ENCODE data around the gene SUN1. TPM values are rescaled to one million over a fixed set of nuclear protein-coding genes. Genes with fewer than 3 reads are reported as not detected.

SUN1 gene
- polyA plus RNA-seq, 3 donors = 122 to 172 (median 168) TPM

DNA sequence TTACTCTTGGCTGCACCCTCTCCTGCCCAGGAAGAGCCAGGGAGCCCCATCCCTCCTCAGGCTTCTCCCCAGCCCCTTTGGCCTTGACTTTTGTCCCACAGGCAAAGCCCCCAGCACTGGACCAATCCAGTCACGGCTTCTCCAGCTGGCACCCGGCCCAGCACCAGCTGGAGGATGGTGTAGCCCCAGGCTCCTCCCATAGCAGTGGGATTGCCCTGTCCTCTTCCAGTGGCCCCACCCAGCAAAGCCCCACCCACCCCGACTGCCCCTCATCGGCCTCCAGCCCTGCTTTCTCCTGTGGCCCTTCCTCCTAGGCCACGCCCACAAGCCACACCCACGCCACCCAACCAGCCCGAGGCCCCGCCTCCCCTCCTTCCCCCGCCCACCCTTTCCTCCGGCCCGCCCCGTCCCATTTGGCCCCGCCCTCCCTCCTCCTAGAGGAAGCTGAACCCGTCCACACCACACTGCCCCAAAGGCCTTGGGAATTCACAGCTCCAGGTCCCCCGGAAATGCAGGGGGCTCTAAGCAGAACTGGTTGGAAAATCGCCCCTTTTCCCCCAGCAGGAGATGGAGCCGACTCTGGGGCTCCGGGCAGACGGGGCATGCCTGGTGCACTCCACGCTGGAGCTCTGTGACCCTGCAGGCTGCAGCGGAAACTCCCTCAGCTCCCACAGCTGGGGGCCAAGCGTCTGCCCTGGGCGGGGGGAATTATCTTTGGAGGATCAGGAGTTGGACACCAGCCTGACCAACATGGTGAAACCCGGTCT, 69.3 kb downstream of the SUN1 start:
- DNase-seq = peak; percentile 52

DNA sequence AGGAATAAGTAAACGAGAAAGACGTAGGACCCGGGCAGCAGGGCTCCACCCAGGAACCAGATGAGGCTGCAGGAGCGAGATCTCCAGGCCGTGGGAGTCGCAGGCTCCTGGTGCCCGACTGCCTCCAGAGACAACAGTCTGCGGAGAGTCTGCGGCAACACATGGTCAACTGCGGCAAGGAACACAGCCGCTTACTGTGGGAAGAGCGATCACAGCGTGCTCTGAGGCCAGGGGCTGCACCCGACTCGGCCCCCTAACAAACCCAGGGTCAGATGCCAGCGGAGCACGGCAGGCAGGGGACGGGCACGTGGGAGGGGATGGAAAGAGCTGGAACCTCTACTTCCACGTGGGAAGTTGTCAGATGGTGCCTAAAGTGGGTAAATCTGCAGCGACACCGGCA, 70.7 kb downstream of the SUN1 start:
- DNase-seq = no peak

- DNase-seq = no peak
Observed at GRCh38 chr7:903921-904755, 71.9 kb downstream of the SUN1 start.

GRCh38 chr7:904847-905246, 72.6 kb downstream of the SUN1 start:
- DNase-seq = no peak

GRCh38 chr7:906776-907157, 74.5 kb downstream of the SUN1 start:
- DNase-seq = no peak

- DNase-seq = no peak
Observed at GRCh38 chr7:907158-907980, 75.1 kb downstream of the SUN1 start.

DNA sequence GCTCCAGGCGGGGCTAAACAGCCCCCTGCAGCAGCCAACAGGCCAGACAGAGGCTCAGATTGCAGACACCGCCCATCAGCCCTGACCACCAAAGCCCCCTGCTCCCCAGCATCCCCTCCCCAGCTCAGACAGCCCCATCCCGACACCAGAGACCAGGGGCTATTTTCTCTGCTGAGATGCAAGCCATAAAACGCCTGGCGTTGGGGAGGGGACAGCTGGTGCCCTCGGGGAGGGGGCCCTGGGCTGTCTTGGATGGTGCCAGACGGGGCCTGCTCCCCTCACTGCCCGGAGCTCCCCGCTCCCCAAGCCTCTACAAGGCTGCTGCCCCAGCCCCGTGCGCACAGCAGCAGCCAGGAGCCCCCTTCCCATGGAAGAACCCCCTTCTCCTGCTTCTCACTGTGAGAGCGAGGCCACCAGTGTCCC, 75.9 kb downstream of the SUN1 start:
- no peak for DNase-seq

GRCh38 chr7:908591-909357, 76.5 kb downstream of the SUN1 start:
- peak; percentile 45 for DNase-seq

- DNase-seq = no peak
Observed at GRCh38 chr7:909358-910329, 77.4 kb downstream of the SUN1 start.

DNA sequence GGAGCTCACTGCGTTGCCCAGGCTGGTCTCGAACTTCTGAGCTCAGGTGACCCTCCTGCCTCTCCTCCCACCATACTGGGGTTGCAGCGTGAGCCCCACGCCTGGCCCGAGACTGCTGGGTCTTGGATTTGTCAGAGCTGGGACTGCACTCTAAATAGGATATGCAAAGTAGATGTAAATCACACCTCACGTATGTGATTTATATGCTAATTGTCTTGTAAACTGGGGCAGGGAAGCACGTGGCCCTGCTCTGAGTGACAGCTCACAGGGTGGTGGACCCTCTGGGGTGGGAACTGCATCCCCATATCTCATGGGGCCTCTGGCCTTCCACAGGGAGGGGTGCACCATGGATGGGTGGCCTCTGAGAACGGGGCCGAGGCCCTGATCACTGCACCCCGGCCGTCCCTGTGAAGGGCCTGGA, 78.2 kb downstream of the SUN1 start:
- no peak for DNase-seq

DNA sequence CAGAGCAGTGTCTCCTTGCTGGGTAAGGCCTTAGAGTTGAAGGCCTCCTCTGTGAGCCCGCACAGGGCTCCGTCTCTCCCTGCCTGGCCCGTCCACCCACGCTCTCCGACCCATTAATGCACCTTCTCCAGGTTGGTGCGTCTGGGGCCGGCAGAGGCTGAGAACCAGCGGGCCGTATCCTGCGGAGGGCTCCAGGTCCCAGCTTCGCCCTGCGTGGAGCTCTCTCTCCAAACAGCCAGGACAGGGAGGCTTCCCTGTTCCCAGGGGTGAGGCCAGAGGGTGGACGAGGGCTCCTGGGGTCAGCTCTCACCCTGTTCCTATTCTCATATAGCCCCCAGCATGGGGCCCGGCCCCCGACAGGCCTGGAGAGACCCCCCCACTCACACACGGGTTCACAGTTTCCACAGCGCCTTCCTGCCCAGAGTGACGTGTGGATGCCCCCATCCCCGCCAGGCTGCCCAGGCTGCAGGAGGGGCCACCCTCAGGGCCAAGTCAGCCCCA, 78.7 kb downstream of the SUN1 start:
- DNase-seq = no peak

DNA sequence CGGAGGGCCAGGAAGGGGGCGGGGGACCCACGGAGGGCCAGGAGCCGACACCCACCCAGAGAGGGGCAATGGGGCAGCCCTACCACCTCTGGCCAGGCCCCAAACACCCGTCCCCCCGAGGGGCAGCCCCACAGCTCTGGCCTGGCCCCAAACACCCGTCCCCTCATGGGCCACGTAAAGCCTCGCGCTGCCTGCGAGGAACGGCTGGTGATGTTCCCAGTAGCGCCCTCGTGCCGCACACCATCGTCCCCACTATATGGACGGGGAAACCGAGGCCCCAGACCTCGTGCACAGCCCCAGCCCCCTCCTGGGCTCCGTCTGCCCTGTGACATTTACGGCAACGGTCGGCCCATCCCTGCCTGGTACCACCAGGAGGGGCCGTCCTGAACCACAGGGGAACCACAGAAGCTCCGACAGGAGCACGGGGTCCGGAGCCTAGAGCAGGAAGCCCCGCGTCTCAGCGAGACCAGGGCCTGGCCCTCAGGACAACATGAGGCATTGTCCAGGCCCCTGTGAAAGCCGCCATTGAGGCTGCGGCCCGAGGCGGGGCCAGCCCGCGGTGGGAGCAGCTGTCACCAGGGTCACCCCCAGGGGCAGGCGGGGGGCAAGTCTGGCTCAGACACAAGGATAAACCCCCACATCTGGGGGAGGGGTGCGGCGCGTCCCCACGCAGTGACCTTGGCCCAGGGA, 79.7 kb downstream of the SUN1 start:
- no peak for DNase-seq

DNA sequence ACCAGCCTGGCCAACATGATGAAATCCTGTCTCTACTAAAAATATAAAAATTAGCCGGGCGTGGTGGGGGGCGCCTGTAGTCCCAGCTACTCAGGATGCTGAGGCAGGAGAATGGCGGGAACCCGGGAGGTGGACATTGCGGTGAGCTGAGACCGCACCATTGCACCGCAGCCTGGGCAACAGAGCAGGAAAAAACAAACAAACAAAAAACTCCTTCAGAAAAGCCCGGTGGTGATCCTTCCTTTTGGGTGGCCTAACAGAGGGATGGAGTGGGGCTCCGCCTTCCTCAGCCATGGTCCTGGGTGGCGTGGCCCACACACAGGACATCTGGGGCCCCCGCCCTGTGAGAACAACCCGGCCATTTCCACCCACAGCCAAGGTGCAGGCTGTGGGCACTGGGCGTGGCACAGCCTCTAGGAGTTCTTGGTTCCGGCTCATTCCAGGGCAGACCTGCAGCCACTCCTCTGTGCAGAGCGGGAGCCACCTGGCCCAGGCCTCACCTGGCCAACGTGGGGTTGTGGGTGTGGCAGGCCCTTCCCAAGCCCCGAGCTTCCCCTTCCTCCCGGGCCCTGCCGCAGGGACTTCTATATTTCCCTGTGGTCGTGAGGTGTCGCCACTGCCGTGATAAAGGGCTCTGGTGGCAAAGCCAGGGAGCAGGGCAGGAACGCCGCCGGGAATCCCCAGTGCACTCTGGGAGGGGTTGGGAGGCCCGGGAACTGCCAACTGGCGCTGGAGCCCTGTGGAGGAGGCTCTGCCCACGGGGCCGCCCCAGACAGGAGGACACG, 81.7 kb downstream of the SUN1 start:
- DNase-seq = no peak

DNA sequence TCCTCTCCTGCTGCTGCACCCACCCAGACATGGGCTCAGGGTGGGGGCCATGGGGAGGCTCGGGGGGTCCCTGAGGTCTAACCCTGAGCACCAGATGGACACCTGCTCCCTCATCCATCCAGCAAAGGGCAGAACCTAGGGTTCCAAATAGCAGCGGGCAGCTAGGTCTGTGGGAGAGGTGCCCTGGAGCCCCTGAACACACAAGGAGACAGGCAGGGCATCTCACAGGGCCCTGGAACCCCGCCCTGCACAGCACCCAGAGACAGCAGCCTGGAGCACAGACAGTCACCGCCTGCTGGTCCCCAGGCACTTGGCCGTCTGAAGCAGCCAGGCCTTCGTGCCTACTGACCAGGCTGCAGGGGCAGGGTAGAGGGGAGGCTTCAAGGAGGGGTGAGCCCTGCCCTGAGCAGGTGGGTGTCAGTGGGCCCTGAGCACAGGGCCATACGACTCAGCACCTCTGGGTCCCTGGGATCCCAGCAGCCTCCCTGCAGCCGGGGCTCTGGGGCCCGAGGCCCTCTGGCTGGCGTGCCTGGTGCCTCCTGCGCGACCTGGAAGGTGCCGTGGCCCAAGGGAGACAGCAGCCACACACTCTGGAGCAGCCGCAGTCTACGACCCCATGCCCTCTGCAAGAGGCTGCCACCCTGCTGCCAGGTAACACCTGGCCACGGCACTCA, 82.4 kb downstream of the SUN1 start:
- DNase-seq = no peak

- DNase-seq = no peak
Observed at GRCh38 chr7:915291-916218, 83.3 kb downstream of the SUN1 start.

GRCh38 chr7:916291-916941, 84.1 kb downstream of the SUN1 start:
- no peak for DNase-seq
